A673 (cell line): ENCODE data around the gene PIP. TPM values are rescaled to one million over a fixed set of nuclear protein-coding genes. Genes with fewer than 3 reads are reported as not detected.
"Not testable (repeated sequence)": the region's sequence is repeated elsewhere in the genome, so short reads cannot be mapped to it uniquely, and the experiment has no call there.

Experiments
- Bru-seq: library from RNA; stranded (reverse); fragments of 400-500 nt; gene quantifications from one replicate; lab custom pipeline; 2021; lab: Mats Ljungman, UMichigan
- BruChase-seq, 2 experiments: library from RNA; stranded (reverse); fragments of 400-500 nt; gene quantifications; one replicate each; lab custom pipeline; 2021; lab: Mats Ljungman, UMichigan
- BruUV-seq: library from RNA; stranded (reverse); fragments of 400-500 nt; replicated peaks from 2 replicates; lab custom pipeline; 2021; lab: Mats Ljungman, UMichigan
- CTCF ChIA-PET: fragments of 300-600 bp; sonication (Branson Sonifier 250); formaldehyde crosslinking; loops from one replicate; lab custom pipeline; 2022; ENCODE audit warnings: antibody characterized with exemption; lab: Charles Lee
- POLR2A ChIA-PET: fragments of 300-600 bp; sonication (Branson Sonifier 250); formaldehyde crosslinking; loops from one replicate; lab custom pipeline; 2022; ENCODE audit warnings: antibody characterized with exemption; ENCODE audit not compliant: low non-redundant PET; lab: Charles Lee
- DNase-seq: peaks from one replicate; pipeline ENCODE4 v3.0.0-alpha.2; 2015; ENCODE audit warnings: low spot score
- H3K27ac ChIP-seq: fragments of 200-600 bp; sonication (generic); 2 replicates; pipeline ENCODE4 v1.5.1; 2016; ENCODE audit warnings: mixed run types, low read depth, mild to moderate bottlenecking, mixed read lengths, antibody characterized with exemption, low read length; ENCODE audit not compliant: poor library complexity, severe bottlenecking
- H3K27me3 ChIP-seq: fragments of 200-600 bp; sonication (generic); replicated peaks from 2 replicates; pipeline ENCODE4 v1.6.1; 2017; ENCODE audit warnings: mixed run types, low read depth, mild to moderate bottlenecking, mixed read lengths, antibody characterized with exemption, low read length; ENCODE audit not compliant: insufficient read depth, poor library complexity
- H3K36me3 ChIP-seq: fragments of 200-600 bp; sonication (generic); 2 replicates; pipeline ENCODE4 v1.6.1; 2016; ENCODE audit warnings: mixed run types, mild to moderate bottlenecking, mixed read lengths, antibody characterized with exemption, low read length; ENCODE audit not compliant: insufficient read depth, poor library complexity, severe bottlenecking
- H3K4me1 ChIP-seq: fragments of 200-600 bp; sonication (generic); 2 replicates; pipeline ENCODE4 v1.6.1; 2017; ENCODE audit warnings: mixed run types, mild to moderate bottlenecking, mixed read lengths, antibody characterized with exemption, low read length; ENCODE audit not compliant: insufficient read depth, poor library complexity, severe bottlenecking
- H3K4me3 ChIP-seq: fragments of 200-600 bp; sonication (generic); 2 replicates; pipeline ENCODE4 v1.5.1; 2016; ENCODE audit warnings: low read depth, mixed run types, mild to moderate bottlenecking, mixed read lengths, low read length; ENCODE audit not compliant: poor library complexity, severe bottlenecking
- H3K9me3 ChIP-seq: fragments of 200-600 bp; sonication (generic); 2 replicates; pipeline ENCODE4 v1.6.1; 2016; ENCODE audit warnings: mixed run types, low read depth, mild to moderate bottlenecking, mixed read lengths, antibody characterized with exemption, low read length; ENCODE audit not compliant: poor library complexity, severe bottlenecking
- CTCF ChIP-seq: fragments of 300-800, 200-600 bp; sonication (generic); conservative IDR thresholded peaks from 2 replicates; pipeline ENCODE4 v1.5.1; 2017; ENCODE audit warnings: low read depth, mild to moderate bottlenecking, antibody characterized with exemption, low read length, moderate library complexity, mixed read lengths
- EZH2 ChIP-seq: fragments of 200-600 bp; sonication (generic); IDR thresholded peaks from 2 replicates; pipeline ENCODE4 v1.6.1; 2017; ENCODE audit warnings: borderline replicate concordance, low read depth, mild to moderate bottlenecking, mixed read lengths, antibody characterized with exemption, low read length; ENCODE audit not compliant: poor library complexity, severe bottlenecking
- intact Hi-C: fragments of 100-400 bp; cut with micrococcal nuclease; formaldehyde crosslinking; loops from one replicate; pipeline ENCODE4 v1.10.0; 2022; ENCODE audit not compliant: unreplicated experiment
- long read RNA-seq: library from polyadenylated mRNA; stranded (forward); transcript quantifications from one replicate; pipeline ENCODE4 v2.0.0, GENCODE V29; 2022
- total RNA-seq: library from RNA; stranded (reverse); gene quantifications from 2 replicates; pipeline ENCODE4 v1.2.3, GENCODE V29; 2021

PIP gene
- not detected in 2 replicates for total RNA-seq
- Bru-seq, nascent RNA = not detected
- not detected for BruChase-seq, experiment 1, labeled RNA remaining after a 2-hour chase
- not detected for BruChase-seq, experiment 2, labeled RNA remaining after a 6-hour chase
- long read RNA-seq = 0 reads

- Histone ChIP-seq H3K27ac (no peak within 1 kb of the TSS), H3K4me1 (no peaks in the 10 kb centered on the region), H3K9me3 (no peaks in the 10 kb centered on the region), H3K27me3 (peaks cover 11% of the 10 kb centered on the region), H3K4me3 (no peak within 1 kb of the TSS), H3K36me3 (no peaks in the 10 kb centered on the region)
- ChIA-PET CTCF (no interaction called here), POLR2A (no interaction called here)
- no TSS peak for BruUV-seq
- DNase-seq = no peak
- intact Hi-C loops = no loop called here
- TF ChIP-seq EZH2 (no peak), CTCF (no peak)
Observed at GRCh38 chr7:143131781-143132180, at the start of gene PIP. PIP (plus strand) TSS chr7:143132077; CDS start chr7:143132117, 40 bp downstream.

GRCh38 chr7:143085109-143085508 is 46.8 kb upstream of the PIP start:
- no peak for DNase-seq
- Histone ChIP-seq H3K27me3 (no peaks in the 10 kb centered on the region), H3K4me1 (no peaks in the 10 kb centered on the region), H3K27ac (no peak overlapping the region), H3K4me3 (no peak overlapping the region), H3K9me3 (no peaks in the 10 kb centered on the region), H3K36me3 (no peaks in the 10 kb centered on the region)
- POLR2A ChIA-PET = no interaction called here
- CTCF ChIA-PET = no interaction called here
- no TSS peak for BruUV-seq
- TF ChIP-seq EZH2 (no peak), CTCF (no peak)
- intact Hi-C loops = no loop called here

- BruUV-seq, H3K27ac ChIP-seq, POLR2A ChIA-PET, H3K4me3 ChIP-seq, H3K9me3 ChIP-seq, DNase-seq, CTCF ChIA-PET, intact Hi-C loops, H3K27me3 ChIP-seq, H3K4me1 ChIP-seq, H3K36me3 ChIP-seq: not testable (repeated sequence)
Observed at GRCh38 chr7:143085610-143086009, 46.3 kb upstream of the PIP start.

- intact Hi-C loops, H3K27ac ChIP-seq, CTCF ChIA-PET, BruUV-seq, POLR2A ChIA-PET, H3K36me3 ChIP-seq, H3K4me1 ChIP-seq, H3K27me3 ChIP-seq, H3K9me3 ChIP-seq, DNase-seq, H3K4me3 ChIP-seq: not testable (repeated sequence)
Observed at GRCh38 chr7:143088549-143089231, 43.2 kb upstream of the PIP start.
